ENCODE results near the gene GSTM3.

Gene GSTM3

GRCh38 chr1:109786112-109786480 is 45.3 kb upstream of the GSTM3 start:
- no peak for DNase-seq (ENCODE audit: low read depth, low spot score)
- TF ChIP-seq EZH2 (IDR thresholded peaks at IDR 0.05), result no peak
- no peak for TF ChIP-seq POLR2AphosphoS5 (IDR thresholded peaks at IDR 0.05; ENCODE audit: borderline replicate concordance, low read depth, low read length)
- TF ChIP-seq FOXP2 (optimal IDR thresholded peaks at IDR 0.05; ENCODE audit: control extremely low read depth, extremely low read length, insufficient read depth), result no peak
- no peak overlapping the region for H3K4me3 ChIP-seq
- H3K36me3 ChIP-seq (ENCODE audit: insufficient read depth, low read length), result no peaks in the 10 kb centered on the region
- H3K9ac ChIP-seq (ENCODE audit: insufficient read length), result no peak overlapping the region
- H3K27ac ChIP-seq, result no peak overlapping the region
- H3K9me3 ChIP-seq (ENCODE audit: low read depth, low read length), result no peaks in the 10 kb centered on the region

GRCh38 chr1:109785446-109786111 is 44.7 kb upstream of the GSTM3 start:
- no peak overlapping the region for H3K4me3 ChIP-seq
- no peaks in the 10 kb centered on the region for H3K36me3 ChIP-seq (ENCODE audit: insufficient read depth, low read length)
- no peak overlapping the region for H3K27ac ChIP-seq
- no peak for TF ChIP-seq FOXP2 (optimal IDR thresholded peaks at IDR 0.05; ENCODE audit: control extremely low read depth, extremely low read length, insufficient read depth)
- TF ChIP-seq EZH2 (IDR thresholded peaks at IDR 0.05), result no peak
- no peak for TF ChIP-seq POLR2AphosphoS5 (IDR thresholded peaks at IDR 0.05; ENCODE audit: borderline replicate concordance, low read depth, low read length)
- no peak overlapping the region for H3K9ac ChIP-seq (ENCODE audit: insufficient read length)
- no peaks in the 10 kb centered on the region for H3K9me3 ChIP-seq (ENCODE audit: low read depth, low read length)
- no peak for DNase-seq (ENCODE audit: low read depth, low spot score)

- no peaks in the 10 kb centered on the region for H3K36me3 ChIP-seq (ENCODE audit: insufficient read depth, low read length)
Observed at GRCh38 chr1:109784551-109785252, 43.9 kb upstream of the GSTM3 start.

GRCh38 chr1:109783436-109783835 is 42.6 kb upstream of the GSTM3 start:
- Histone ChIP-seq H3K36me3 (ENCODE audit: insufficient read depth, low read length) (no peaks in the 10 kb centered on the region), H3K9me3 (ENCODE audit: low read depth, low read length) (no peaks in the 10 kb centered on the region), H3K9ac (ENCODE audit: insufficient read length) (no peak overlapping the region), H3K27ac (no peak overlapping the region), H3K4me3 (no peak overlapping the region)
- no peak for TF ChIP-seq FOXP2 (optimal IDR thresholded peaks at IDR 0.05; ENCODE audit: control extremely low read depth, extremely low read length, insufficient read depth)
- TF ChIP-seq EZH2 (IDR thresholded peaks at IDR 0.05), result no peak
- no peak for TF ChIP-seq POLR2AphosphoS5 (IDR thresholded peaks at IDR 0.05; ENCODE audit: borderline replicate concordance, low read depth, low read length)
- no peak for DNase-seq (ENCODE audit: low read depth, low spot score)

More at GRCh38 chr1:109784551-109785252, 43.9 kb upstream of the GSTM3 start:
- no peak overlapping the region for H3K4me3 ChIP-seq
- no peaks in the 10 kb centered on the region for H3K9me3 ChIP-seq (ENCODE audit: low read depth, low read length)
- no peak overlapping the region for H3K9ac ChIP-seq (ENCODE audit: insufficient read length)
- DNase-seq (ENCODE audit: low read depth, low spot score), result no peak
- H3K27ac ChIP-seq, result no peak overlapping the region
- TF ChIP-seq FOXP2 (optimal IDR thresholded peaks at IDR 0.05; ENCODE audit: control extremely low read depth, extremely low read length, insufficient read depth) (no peak), POLR2AphosphoS5 (IDR thresholded peaks at IDR 0.05; ENCODE audit: borderline replicate concordance, low read depth, low read length) (no peak), EZH2 (IDR thresholded peaks at IDR 0.05) (no peak)

- Histone ChIP-seq H3K9me3 (ENCODE audit: low read depth, low read length) (no peaks in the 10 kb centered on the region), H3K9ac (ENCODE audit: insufficient read length) (no peak overlapping the region), H3K36me3 (ENCODE audit: insufficient read depth, low read length) (no peaks in the 10 kb centered on the region), H3K4me3 (no peak overlapping the region), H3K27ac (no peak overlapping the region)
- TF ChIP-seq POLR2AphosphoS5 (IDR thresholded peaks at IDR 0.05; ENCODE audit: borderline replicate concordance, low read depth, low read length) (no peak), FOXP2 (optimal IDR thresholded peaks at IDR 0.05; ENCODE audit: control extremely low read depth, extremely low read length, insufficient read depth) (no peak), EZH2 (IDR thresholded peaks at IDR 0.05) (no peak)
- DNase-seq (ENCODE audit: low read depth, low spot score), result no peak
Observed at GRCh38 chr1:109782927-109783326, 42.1 kb upstream of the GSTM3 start.

GRCh38 chr1:109782514-109782913 is 41.7 kb upstream of the GSTM3 start:
- H3K36me3 ChIP-seq (ENCODE audit: insufficient read depth, low read length), result no peaks in the 10 kb centered on the region
- no peak for TF ChIP-seq FOXP2 (optimal IDR thresholded peaks at IDR 0.05; ENCODE audit: control extremely low read depth, extremely low read length, insufficient read depth)
- TF ChIP-seq POLR2AphosphoS5 (IDR thresholded peaks at IDR 0.05; ENCODE audit: borderline replicate concordance, low read depth, low read length), result no peak
- no peak for TF ChIP-seq EZH2 (IDR thresholded peaks at IDR 0.05)
- DNase-seq (ENCODE audit: low read depth, low spot score), result no peak
- H3K4me3 ChIP-seq, result no peak overlapping the region
- no peak overlapping the region for H3K9ac ChIP-seq (ENCODE audit: insufficient read length)
- H3K9me3 ChIP-seq (ENCODE audit: low read depth, low read length), result no peaks in the 10 kb centered on the region
- H3K27ac ChIP-seq, result no peak overlapping the region

GRCh38 chr1:109781806-109782205 is 41.0 kb upstream of the GSTM3 start:
- no peak overlapping the region for H3K9ac ChIP-seq (ENCODE audit: insufficient read length)
- TF ChIP-seq EZH2 (IDR thresholded peaks at IDR 0.05), result no peak
- no peak for TF ChIP-seq POLR2AphosphoS5 (IDR thresholded peaks at IDR 0.05; ENCODE audit: borderline replicate concordance, low read depth, low read length)
- TF ChIP-seq FOXP2 (optimal IDR thresholded peaks at IDR 0.05; ENCODE audit: control extremely low read depth, extremely low read length, insufficient read depth), result no peak
- DNase-seq (ENCODE audit: low read depth, low spot score), result no peak

GRCh38 chr1:109780982-109781381 is 40.1 kb upstream of the GSTM3 start:
- no peak overlapping the region for H3K9ac ChIP-seq (ENCODE audit: insufficient read length)
- no peak overlapping the region for H3K4me3 ChIP-seq
- H3K36me3 ChIP-seq (ENCODE audit: insufficient read depth, low read length), result no peaks in the 10 kb centered on the region
- no peak overlapping the region for H3K27ac ChIP-seq
- TF ChIP-seq FOXP2 (optimal IDR thresholded peaks at IDR 0.05; ENCODE audit: control extremely low read depth, extremely low read length, insufficient read depth) (no peak), EZH2 (IDR thresholded peaks at IDR 0.05) (no peak), POLR2AphosphoS5 (IDR thresholded peaks at IDR 0.05; ENCODE audit: borderline replicate concordance, low read depth, low read length) (no peak)
- no peaks in the 10 kb centered on the region for H3K9me3 ChIP-seq (ENCODE audit: low read depth, low read length)
- DNase-seq (ENCODE audit: low read depth, low spot score), result no peak

More at GRCh38 chr1:109781806-109782205, 41.0 kb upstream of the GSTM3 start:
- Histone ChIP-seq H3K4me3 (no peak overlapping the region), H3K36me3 (ENCODE audit: insufficient read depth, low read length) (no peaks in the 10 kb centered on the region), H3K27ac (no peak overlapping the region), H3K9me3 (ENCODE audit: low read depth, low read length) (no peaks in the 10 kb centered on the region)

All from SK-N-MC (cell line).